PFSK-1 (cell line): Measurements from ENCODE around the gene RACK1.

ENCODE experiments used
- FOXP2 ChIP-seq: optimal IDR thresholded peaks from 2 replicates; pipeline ENCODE3; 2011; ENCODE audit warnings: borderline replicate concordance, control low read depth, inconsistent platforms; ENCODE audit not compliant: insufficient read depth; ENCODE audit errors: extremely low read length, extremely low read depth
- POLR2AphosphoS5 ChIP-seq: IDR thresholded peaks from 2 replicates; pipeline ENCODE4 v1.6.1; 2012; ENCODE audit warnings: low read depth, mild to moderate bottlenecking, control low read depth, low read length, moderate library complexity
- REST ChIP-seq, 2 experiments: IDR thresholded peaks; 2 replicates each; pipeline versions ENCODE4 v1.6.1 to v1.8.0; 2011 to 2012; ENCODE audit warnings: low read depth in 2 of 2, low read length in 2 of 2, control low read depth in 1 of 2, inconsistent platforms in 1 of 2, mild to moderate bottlenecking in 1 of 2, moderate library complexity in 1 of 2; ENCODE audit not compliant: insufficient read depth in 1 of 2
- SIN3A ChIP-seq: IDR thresholded peaks from 2 replicates; pipeline ENCODE4 v1.6.1; 2012; ENCODE audit warnings: mild to moderate bottlenecking, low read length, moderate library complexity, borderline replicate concordance; ENCODE audit not compliant: insufficient read depth
- TAF1 ChIP-seq: IDR thresholded peaks from 2 replicates; pipeline ENCODE4 v1.6.1; 2012; ENCODE audit warnings: low read length, control low read depth, borderline replicate concordance; ENCODE audit not compliant: insufficient read depth

RACK1 gene

GRCh38 chr5:181199881-181200638, 43.6 kb downstream of the RACK1 start:
- TF ChIP-seq REST (IDR thresholded peaks at IDR 0.05; ENCODE audit: insufficient read depth in 1 of 2, low read depth in 2 of 2, low read length in 2 of 2): no peak
- TF ChIP-seq FOXP2: no peak
- TF ChIP-seq SIN3A: no peak
- TF ChIP-seq TAF1: no peak
- TF ChIP-seq POLR2AphosphoS5: no peak

- no peak for TF ChIP-seq SIN3A
- TF ChIP-seq FOXP2: no peak
- no peak for TF ChIP-seq TAF1
- no peak for TF ChIP-seq POLR2AphosphoS5
- TF ChIP-seq REST (IDR thresholded peaks at IDR 0.05; ENCODE audit: insufficient read depth in 1 of 2, low read depth in 2 of 2, low read length in 2 of 2): no peak
Observed at GRCh38 chr5:181198905-181199519, 44.7 kb downstream of the RACK1 start.

GRCh38 chr5:181198106-181198685, 45.5 kb downstream of the RACK1 start:
- TF ChIP-seq FOXP2 (no peak), REST (IDR thresholded peaks at IDR 0.05; ENCODE audit: insufficient read depth in 1 of 2, low read depth in 2 of 2, low read length in 2 of 2) (no peak), TAF1 (no peak), SIN3A (no peak), POLR2AphosphoS5 (no peak)

- TF ChIP-seq REST (IDR thresholded peaks at IDR 0.05; ENCODE audit: insufficient read depth in 1 of 2, low read depth in 2 of 2, low read length in 2 of 2): no peak
- TF ChIP-seq TAF1: no peak
Observed at GRCh38 chr5:181197326-181197951, 46.3 kb downstream of the RACK1 start.
